Effector CD8-positive, alpha-beta T cell (primary cell): ENCODE data around the gene CLIC3.
"Not testable (repeated sequence)": the region's sequence is repeated elsewhere in the genome, so short reads cannot be mapped to it uniquely, and the experiment has no call there.

Experiments used
- DNase-seq: peaks from one replicate; lab custom pipeline; 2025; lab: John Stamatoyannopoulos, UW
- total RNA-seq, 4 experiments: gene quantifications; one replicate each; lab custom pipeline; 2026; lab: John Stamatoyannopoulos, UW

The CLIC3 gene
- total RNA-seq = 3.3 to 27.1 (median 16.0) reads per million in 4 experiments

DNA sequence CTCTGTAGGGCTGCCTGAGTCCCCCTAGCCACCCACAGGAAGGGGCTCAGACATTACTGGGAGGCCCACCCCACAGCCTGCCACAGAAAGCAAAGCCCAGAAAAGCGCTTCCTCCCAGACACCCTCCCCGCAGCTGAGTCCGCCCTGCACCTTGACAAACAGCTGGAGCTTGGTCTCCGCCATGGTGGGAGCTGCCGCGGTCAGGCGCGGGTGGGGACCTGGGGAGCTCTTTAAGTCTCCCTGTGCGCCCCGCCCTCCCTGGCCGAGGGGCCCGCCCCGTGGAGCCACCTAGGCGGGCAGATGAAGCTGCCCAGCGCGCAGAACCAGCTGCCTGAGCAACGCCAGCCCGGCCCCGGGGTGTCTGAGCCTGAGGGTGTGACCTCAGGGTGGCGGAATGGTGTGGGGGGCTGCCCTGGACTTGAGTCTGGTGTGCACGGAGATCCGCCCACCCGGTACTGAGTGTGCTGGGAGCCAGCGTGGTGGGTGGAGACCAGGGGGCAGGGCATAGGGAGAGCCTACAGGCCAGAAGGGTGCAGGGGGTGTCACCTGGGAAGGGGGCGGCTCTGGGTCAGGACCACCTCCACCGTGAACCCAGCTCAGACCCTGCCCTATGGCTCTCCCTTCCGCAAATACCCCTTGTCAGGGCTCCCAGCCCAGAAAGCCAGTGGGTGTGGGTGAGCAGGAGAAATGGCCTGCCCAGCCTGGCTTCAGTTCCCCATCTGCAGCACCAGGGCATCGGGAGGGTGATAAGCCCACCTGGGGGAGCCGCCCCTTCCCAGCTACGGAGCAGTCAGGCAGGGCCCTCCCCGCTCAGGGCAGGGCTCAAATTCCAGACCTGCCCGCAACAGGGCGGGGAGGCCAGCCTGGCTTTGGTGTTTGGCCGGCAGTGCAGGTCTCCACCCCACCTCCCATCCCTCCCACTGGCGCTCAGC, at the start of gene CLIC3:
TSS of gene CLIC3 (minus strand) at position 208 of the 932 bp plus-strand sequence. CDS start at position 183, 25 bp downstream.
- peak; percentile 39 for DNase-seq

- no peak for DNase-seq
These were observed 49.1 kb upstream of the CLIC3 start for GRCh38 chr9:137045294-137046087.

GRCh38 chr9:137044502-137045177, 48.3 kb upstream of the CLIC3 start:
- no peak for DNase-seq

GRCh38 chr9:137044037-137044436, 47.7 kb upstream of the CLIC3 start:
- DNase-seq = no peak

- no peak for DNase-seq
These were observed 46.7 kb upstream of the CLIC3 start for GRCh38 chr9:137042751-137043727.

DNA sequence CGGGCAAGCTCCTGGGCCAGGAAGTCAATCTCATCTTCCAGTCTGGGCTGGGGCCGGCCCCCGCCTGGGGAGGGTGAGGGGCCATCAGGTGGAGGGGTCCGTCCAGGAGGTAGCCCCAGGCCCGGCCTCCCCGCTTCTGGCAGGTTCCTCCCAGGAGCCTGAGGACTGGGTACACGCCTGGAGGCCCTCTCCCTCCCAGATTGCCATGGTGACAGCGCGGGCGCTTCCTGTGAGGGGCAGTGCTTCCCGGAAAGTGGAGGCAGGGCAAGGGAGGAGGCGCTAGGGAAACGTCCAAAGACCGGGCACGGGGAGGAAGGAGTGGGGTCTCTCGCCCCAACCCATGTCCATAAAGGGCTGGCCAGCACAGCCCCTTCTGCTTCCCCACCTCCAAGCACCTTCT, 44.8 kb upstream of the CLIC3 start:
- DNase-seq = no peak

DNA sequence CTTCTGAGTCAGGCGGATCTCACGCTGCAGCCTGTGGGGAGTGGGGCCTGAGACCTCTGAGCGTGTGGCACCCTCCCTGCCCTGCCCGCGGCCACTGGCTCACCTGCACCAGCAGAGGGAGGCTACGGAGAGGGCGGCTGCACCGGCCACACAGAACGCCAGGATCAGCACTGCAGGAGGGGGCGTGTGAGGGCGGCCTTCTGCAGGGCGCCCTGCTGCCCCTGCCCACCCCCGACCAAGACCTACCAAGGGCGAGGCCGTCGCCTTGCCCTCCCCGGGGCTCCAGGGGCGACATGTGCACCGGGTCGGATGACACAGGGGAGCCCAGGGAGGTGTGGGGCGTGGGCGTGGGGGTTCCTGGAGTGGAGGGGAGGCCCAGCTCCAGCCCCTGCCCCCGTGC, 44.2 kb upstream of the CLIC3 start:
- no peak for DNase-seq

DNA sequence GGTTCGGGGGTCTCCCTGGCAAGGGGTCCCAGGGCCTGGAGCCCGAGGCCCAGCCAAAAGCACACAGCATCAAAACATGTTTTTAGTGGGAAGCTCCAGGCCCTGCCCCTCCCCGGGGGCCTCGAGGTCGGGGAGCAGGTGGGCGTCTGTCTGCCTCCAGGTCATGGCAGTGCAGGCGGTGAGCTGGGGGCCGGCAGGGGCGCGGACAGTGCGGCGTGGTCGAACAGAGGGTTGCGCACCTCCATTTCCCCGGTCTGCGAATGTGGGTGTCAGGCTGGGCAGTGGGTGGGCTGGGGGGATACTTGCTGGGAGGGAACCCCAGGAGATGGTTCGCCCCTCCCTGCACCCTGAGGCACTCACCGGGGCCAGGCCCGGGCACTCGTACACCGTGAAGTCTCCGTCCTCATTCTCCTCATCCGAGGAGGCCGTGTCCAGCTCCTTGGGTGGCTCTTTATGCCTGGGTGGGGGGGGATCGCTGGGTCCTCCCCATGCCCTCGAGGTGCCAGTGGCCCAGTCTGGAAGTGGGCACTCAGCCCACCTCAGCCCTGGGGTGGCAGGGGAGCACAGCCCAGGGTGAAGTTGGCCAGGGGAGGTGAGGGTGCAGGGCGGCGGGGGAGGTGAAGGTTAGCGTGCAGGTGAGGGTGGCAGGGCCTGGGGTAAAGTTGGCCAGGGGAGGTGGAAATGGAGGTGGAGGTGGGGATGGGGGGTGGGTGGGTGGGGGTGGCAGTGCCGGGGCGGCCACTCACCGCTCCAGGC, 43.4 kb upstream of the CLIC3 start:
- DNase-seq = no peak

DNA sequence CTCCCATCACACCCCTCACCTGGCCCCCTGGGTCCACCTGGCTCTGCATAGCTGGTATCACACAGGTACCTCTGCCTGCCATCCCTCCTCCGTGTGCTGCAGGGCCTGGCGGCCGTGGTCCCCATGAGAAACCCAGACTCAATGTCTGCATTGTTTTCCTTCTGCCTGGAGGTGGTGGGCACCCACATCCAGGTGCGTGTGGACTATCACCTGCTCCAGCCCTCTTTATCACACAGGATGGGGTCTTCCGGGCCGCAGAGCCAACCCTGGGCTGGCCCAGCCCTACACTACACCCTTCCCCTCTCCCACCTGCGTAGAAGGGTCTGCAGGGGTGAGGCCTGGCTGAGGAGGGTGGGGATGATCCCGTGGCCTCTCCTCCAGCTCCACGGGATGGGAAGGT, 42.5 kb upstream of the CLIC3 start:
- DNase-seq = no peak

- DNase-seq = no peak
These were observed 41.1 kb upstream of the CLIC3 start for GRCh38 chr9:137037483-137037882.

DNA sequence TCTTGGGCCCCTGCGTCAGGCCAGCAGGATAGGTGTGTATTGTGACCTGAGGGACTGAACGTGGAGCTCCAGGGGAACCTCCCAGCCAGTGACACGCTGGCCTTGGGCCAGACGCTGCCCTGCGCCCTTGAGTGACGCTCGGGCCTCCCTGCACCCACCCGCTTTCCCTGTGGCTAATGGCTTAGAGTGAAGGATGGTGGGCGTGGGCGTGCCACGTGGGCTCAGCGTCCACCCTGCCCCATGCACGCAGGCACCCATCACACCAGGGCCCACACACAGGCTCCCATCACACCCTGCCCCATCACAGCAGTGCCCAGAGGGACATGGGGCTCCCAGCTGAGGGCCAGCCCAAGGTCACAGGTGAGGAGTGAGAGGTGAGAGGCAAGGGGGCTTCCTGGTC, 40.7 kb upstream of the CLIC3 start:
- no peak for DNase-seq

GRCh38 chr9:137035937-137036336, 39.6 kb upstream of the CLIC3 start:
- no peak for DNase-seq

DNA sequence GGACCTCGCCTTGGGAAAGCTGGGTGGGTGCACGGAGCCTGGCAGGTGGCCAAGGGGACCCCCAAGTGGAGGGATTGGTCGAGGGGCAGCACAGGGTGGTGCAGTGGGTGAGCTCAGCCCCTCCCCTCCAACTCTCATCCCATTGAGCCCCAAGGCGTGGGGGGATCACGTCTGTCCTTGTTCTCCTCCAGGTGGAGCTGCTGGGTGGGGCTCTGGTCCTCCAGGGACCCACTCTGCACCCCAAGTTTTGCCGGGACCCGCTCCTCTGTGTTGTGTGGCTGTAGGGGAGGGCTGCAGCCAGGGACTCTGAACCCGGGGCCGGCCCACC, 39.1 kb upstream of the CLIC3 start:
- DNase-seq = no peak

- DNase-seq = peak; percentile 67
These were observed 38.5 kb upstream of the CLIC3 start for GRCh38 chr9:137034709-137035506.

DNA sequence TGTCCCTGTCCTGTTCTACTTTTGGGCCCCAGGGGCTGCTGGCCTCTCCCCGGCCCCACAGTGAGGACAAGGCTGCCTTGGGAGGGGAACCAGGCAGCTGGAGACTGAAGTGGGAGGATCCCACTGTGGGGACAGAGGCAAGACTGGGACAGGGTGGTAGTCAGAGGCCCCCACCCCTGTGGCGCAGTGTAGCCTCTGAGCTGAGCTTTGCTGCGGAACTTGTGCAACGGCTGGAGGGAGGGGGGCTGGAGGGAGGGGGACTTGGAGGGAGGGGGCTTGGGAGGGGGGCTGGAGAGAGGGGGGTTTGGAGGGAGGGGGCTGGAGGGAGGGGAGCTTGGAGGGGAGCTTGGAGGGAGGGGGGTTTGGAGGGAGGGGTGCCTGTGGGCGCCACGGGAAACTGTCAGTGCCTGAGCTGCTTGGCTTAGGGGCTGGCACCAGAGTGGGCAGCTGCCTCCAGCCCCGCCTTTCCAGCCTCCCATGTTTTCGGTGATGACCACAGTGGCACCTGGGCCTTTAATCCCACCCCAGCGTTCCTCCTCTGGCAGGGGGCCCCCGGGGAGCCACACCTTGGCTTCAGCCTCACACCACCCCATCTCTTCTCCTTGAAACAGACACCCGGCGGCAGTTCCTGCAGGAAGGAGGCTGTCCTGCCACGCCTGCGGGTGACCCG, 37.8 kb upstream of the CLIC3 start:
- no peak for DNase-seq

DNA sequence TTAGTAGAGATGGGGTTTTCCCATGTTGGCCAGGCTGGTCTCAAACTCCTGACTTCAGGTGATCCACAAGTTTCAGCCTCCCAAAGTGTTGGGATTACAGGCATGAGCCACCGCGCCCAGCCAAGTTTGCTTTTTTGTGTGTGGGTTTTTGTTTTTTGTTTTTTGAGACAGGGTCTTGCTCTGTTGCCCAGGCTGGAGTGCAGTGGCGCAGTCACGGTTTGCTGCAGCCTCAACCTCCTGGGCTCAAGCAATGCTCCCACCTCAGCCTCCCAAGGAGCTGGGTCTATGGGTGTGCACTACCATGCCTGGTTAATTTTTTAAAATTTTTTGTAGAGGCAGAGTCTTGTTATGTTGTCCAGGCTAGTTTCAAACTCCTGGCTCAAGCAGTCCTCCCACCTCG, 37.1 kb upstream of the CLIC3 start:
- DNase-seq = not testable (repeated sequence)

GRCh38 chr9:137032858-137033257, 36.5 kb upstream of the CLIC3 start:
- DNase-seq = no peak

GRCh38 chr9:137031904-137032640, 35.7 kb upstream of the CLIC3 start, which contains the start of gene FUT7:
Gene FUT7 (minus strand): TSS chr9:137032088. CDS start chr9:137031991, 97 bp downstream.
- peak; percentile 23 for DNase-seq
